ENCODE data around the gene ATXN7L1. TPM values are rescaled to one million over a fixed set of nuclear protein-coding genes. Genes with fewer than 3 reads are reported as not detected.

The ATXN7L1 gene
- total and polyA plus RNA-seq, 9 donors, result 5.0 to 17.6 (median 11.4) TPM

DNA sequence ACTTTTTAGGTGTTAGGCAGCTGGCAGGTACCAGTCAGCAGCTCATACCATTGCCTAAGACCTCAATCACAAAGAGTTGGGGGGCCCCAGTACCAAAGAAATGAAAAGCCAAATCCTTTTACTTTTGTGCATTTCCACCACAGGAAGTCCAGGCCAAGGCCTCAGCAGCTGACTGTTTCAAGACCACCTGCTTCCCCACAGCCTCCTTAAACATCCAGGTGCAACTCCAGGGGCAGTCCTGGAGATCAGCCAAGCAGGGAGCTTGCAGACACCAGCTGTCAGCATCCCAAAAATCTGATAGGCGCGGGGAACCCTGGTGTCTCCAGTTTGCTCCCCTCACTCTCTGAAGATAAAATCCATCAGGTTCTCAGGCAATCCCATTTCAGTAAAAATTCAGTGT is 203.6 kb downstream of the ATXN7L1 start:
- Histone ChIP-seq H3K36me3 (no peaks in the 10 kb centered on the region), H3K27me3 (no peaks in the 10 kb centered on the region), H3K4me3 (no peak overlapping the region), H3K27ac (no peak overlapping the region), H3K9me3 (no peaks in the 10 kb centered on the region), H3K4me1 (ENCODE audit: insufficient read depth) (no peaks in the 10 kb centered on the region)
- intact Hi-C loops (cut with DNase I), result no loop called here
- no peak for DNase-seq
- WGBS, 3 donors, result 70 to 84% (median 74%) methylated on average over 2 of the region's 2 CpGs
- TF ChIP-seq EP300 (IDR thresholded peaks at IDR 0.05), result no peak
- no peak for TF ChIP-seq POLR2A (IDR thresholded peaks at IDR 0.05)
- TF ChIP-seq, protein P1, sequence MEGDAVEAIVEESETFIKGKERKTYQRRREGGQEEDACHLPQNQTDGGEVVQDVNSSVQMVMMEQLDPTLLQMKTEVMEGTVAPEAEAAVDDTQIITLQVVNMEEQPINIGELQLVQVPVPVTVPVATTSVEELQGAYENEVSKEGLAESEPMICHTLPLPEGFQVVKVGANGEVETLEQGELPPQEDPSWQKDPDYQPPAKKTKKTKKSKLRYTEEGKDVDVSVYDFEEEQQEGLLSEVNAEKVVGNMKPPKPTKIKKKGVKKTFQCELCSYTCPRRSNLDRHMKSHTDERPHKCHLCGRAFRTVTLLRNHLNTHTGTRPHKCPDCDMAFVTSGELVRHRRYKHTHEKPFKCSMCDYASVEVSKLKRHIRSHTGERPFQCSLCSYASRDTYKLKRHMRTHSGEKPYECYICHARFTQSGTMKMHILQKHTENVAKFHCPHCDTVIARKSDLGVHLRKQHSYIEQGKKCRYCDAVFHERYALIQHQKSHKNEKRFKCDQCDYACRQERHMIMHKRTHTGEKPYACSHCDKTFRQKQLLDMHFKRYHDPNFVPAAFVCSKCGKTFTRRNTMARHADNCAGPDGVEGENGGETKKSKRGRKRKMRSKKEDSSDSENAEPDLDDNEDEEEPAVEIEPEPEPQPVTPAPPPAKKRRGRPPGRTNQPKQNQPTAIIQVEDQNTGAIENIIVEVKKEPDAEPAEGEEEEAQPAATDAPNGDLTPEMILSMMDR (IDR thresholded peaks at IDR 0.05), result no peak

DNA sequence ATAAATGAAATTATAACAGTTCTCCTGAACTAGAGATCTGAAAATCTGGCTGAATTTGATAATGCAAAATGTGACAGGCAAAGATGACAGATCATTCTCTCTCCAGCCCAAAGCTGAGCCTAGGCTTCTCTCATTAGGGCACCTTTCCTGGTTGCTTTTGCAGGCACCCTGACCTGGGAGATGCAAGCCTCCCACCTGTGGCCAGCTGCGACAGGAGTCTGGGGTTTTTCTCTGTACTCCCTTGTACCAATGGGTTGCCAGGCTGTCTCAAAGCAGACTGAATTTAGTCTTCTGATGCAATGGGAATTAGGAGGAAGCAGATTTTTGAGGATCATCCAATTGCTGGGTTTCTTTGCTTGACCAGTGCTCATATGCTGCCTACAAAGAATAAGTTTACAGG is 210.1 kb downstream of the ATXN7L1 start:
- no peak for TF ChIP-seq POLR2A (IDR thresholded peaks at IDR 0.05)
- no peak for TF ChIP-seq EP300 (IDR thresholded peaks at IDR 0.05)
- TF ChIP-seq, protein P1 (IDR thresholded peaks at IDR 0.05), result no peak
- Histone ChIP-seq H3K9me3 (no peaks in the 10 kb centered on the region), H3K27ac (no peak overlapping the region), H3K4me3 (no peak overlapping the region), H3K36me3 (no peaks in the 10 kb centered on the region), H3K27me3 (no peaks in the 10 kb centered on the region), H3K4me1 (ENCODE audit: insufficient read depth) (no peaks in the 10 kb centered on the region)
- intact Hi-C loops (cut with DNase I), result no loop called here
- WGBS, 3 donors, result 93 to 98% (median 95%) methylated on average over 1 of the region's 1 CpG
- no peak for DNase-seq

DNA sequence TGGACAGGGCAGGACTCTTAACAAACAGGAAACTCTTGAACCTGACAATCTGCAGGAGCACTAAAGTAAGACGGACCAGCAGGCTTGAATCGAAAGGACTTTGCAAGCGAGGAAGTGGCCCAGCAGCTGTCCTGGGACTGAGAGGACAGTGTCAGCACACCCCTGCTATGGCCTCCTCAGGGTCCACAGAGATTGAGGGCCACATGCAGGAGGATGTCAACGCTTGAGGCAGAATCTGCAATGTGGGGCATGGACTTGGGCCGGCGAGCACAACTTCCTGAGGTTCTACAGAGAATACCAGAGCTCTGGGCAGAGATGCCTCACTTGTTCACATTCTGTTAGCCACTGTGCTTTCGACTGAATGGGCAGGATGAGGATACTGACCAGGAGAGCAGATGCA is 210.7 kb downstream of the ATXN7L1 start:
- Histone ChIP-seq H3K9me3 (no peaks in the 10 kb centered on the region), H3K4me3 (no peak overlapping the region), H3K4me1 (ENCODE audit: insufficient read depth) (no peaks in the 10 kb centered on the region), H3K27me3 (no peaks in the 10 kb centered on the region), H3K27ac (no peak overlapping the region), H3K36me3 (no peaks in the 10 kb centered on the region)
- TF ChIP-seq EP300 (IDR thresholded peaks at IDR 0.05) (no peak), POLR2A (IDR thresholded peaks at IDR 0.05) (no peak)
- TF ChIP-seq, protein P1 (IDR thresholded peaks at IDR 0.05), result no peak
- no peak for DNase-seq
- intact Hi-C loops (cut with DNase I), result no loop called here
- 94 to 97% (median 95%) methylated on average over 7 of the region's 7 CpGs for WGBS, 3 donors

DNA sequence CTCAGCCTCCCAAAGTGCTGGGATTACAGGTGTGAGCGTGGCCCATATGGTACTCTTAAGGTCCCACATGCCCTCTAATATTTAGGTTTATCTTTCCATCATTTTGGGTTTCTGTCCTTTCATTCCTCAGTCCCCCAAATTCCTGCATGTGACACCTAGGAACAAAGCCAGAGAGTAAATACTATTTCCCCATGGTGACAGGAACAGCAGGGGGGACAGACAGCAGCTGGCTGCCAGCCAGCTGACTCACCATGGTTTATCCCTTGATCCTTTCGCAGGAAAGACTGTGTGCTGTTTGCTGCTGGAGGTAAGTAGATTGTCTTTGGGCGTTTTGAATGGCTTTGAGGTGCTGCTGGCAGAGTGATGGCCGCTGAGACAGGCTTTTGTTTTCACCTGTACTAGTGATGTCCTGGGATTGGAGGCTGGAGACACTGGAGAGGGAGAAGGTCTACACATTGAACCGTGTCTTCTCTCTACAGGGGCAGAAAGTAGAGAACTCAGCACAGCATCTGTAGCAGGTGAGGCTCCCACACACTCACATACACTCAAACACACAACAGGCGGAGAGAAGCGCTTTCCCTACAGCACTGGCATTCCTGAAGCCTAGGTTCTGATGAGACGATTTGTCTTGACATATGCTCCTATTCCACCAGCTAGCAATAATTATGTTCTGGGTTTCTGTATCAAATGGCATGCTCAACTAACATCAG is 211.4 kb downstream of the ATXN7L1 start:
- H3K27me3 ChIP-seq, result no peaks in the 10 kb centered on the region
- intact Hi-C loops (cut with DNase I), result no loop called here
- H3K9me3 ChIP-seq, result no peaks in the 10 kb centered on the region
- no peak overlapping the region for H3K4me3 ChIP-seq
- no peaks in the 10 kb centered on the region for H3K36me3 ChIP-seq
- 90 to 91% (median 91%) methylated on average over 8 of the region's 8 CpGs for WGBS, 3 donors
- DNase-seq, result no peak
- no peak for TF ChIP-seq EP300 (IDR thresholded peaks at IDR 0.05)
- TF ChIP-seq, protein P1 (IDR thresholded peaks at IDR 0.05), result no peak
- TF ChIP-seq POLR2A (IDR thresholded peaks at IDR 0.05), result no peak
- no peaks in the 10 kb centered on the region for H3K4me1 ChIP-seq (ENCODE audit: insufficient read depth)
- no peak overlapping the region for H3K27ac ChIP-seq
